Measurements from ENCODE around the gene GLIS1. TPM values are rescaled to one million over a fixed set of nuclear protein-coding genes. Genes with fewer than 3 reads are reported as not detected.

The GLIS1 gene
- total RNA-seq, 1 donor from 2014 or later, result 0.07 TPM

- Mint-ChIP-seq H3K4me3 (ENCODE audit: unreplicated experiment) (no peak overlapping the region), H3K27ac (ENCODE audit: unreplicated experiment) (no peak overlapping the region), H3K27me3 (ENCODE audit: low read depth, unreplicated experiment) (peaks cover 35% of the 10 kb centered on the region), H3K4me1 (ENCODE audit: low read depth, unreplicated experiment) (no peaks in the 10 kb centered on the region), H3K36me3 (ENCODE audit: low read depth, unreplicated experiment) (no peaks in the 10 kb centered on the region), H3K9me3 (ENCODE audit: unreplicated experiment) (peaks cover 2% of the 10 kb centered on the region)
- H3K79me2 ChIP-seq (ENCODE audit: insufficient read depth, low read length), result peaks cover 83% of the 10 kb centered on the region
- H3K4me1 ChIP-seq (ENCODE audit: insufficient read depth, low read length), result peaks cover 11% of the 10 kb centered on the region
- no peak overlapping the region for H3K4me2 ChIP-seq (ENCODE audit: low read length)
- no peak overlapping the region for H3K4me3 ChIP-seq (ENCODE audit: insufficient read depth, low read depth, low read length)
- TF ChIP-seq CTCF (IDR thresholded peaks at IDR 0.05; ENCODE audit: insufficient read depth, low read depth, low read length) (no peak), EZH2 (IDR thresholded peaks at IDR 0.05; ENCODE audit: insufficient read depth, low read length) (no peak)
- H3K27ac ChIP-seq (ENCODE audit: low read depth, low read length), result no peak overlapping the region
- DNase-seq (ENCODE audit: low read depth) (no peak), FAIRE-seq (no peak)
- no peak overlapping the region for H3K9ac ChIP-seq (ENCODE audit: low read length)
- H3K27me3 ChIP-seq (ENCODE audit: insufficient read depth, low read length), result no peaks in the 10 kb centered on the region
- H4K20me1 ChIP-seq (ENCODE audit: insufficient read depth, low read length), result peaks cover 100% of the 10 kb centered on the region
- H2AFZ ChIP-seq (ENCODE audit: low read depth, low read length), result no peak overlapping the region
- H3K36me3 ChIP-seq (ENCODE audit: insufficient read depth, low read length), result no peaks in the 10 kb centered on the region
- H3K9me3 ChIP-seq (ENCODE audit: insufficient read depth, low read depth, low read length), result no peaks in the 10 kb centered on the region
These were observed 98.3 kb downstream of the GLIS1 start for GRCh38 chr1:53640701-53641075.

- FAIRE-seq (no peak), DNase-seq (ENCODE audit: low read depth) (no peak)
- Mint-ChIP-seq H3K9me3 (ENCODE audit: unreplicated experiment) (peaks cover 2% of the 10 kb centered on the region), H3K27ac (ENCODE audit: unreplicated experiment) (no peak overlapping the region), H3K4me1 (ENCODE audit: low read depth, unreplicated experiment) (no peaks in the 10 kb centered on the region), H3K36me3 (ENCODE audit: low read depth, unreplicated experiment) (no peaks in the 10 kb centered on the region), H3K4me3 (ENCODE audit: unreplicated experiment) (no peak overlapping the region), H3K27me3 (ENCODE audit: low read depth, unreplicated experiment) (peaks cover 35% of the 10 kb centered on the region)
- Histone ChIP-seq H3K79me2 (ENCODE audit: insufficient read depth, low read length) (peaks cover 81% of the 10 kb centered on the region), H3K4me3 (ENCODE audit: insufficient read depth, low read depth, low read length) (no peak overlapping the region), H3K4me2 (ENCODE audit: low read length) (peak overlapping the region; percentile 48), H2AFZ (ENCODE audit: low read depth, low read length) (no peak overlapping the region), H3K36me3 (ENCODE audit: insufficient read depth, low read length) (no peaks in the 10 kb centered on the region), H3K9me3 (ENCODE audit: insufficient read depth, low read depth, low read length) (no peaks in the 10 kb centered on the region), H3K4me1 (ENCODE audit: insufficient read depth, low read length) (peaks cover 11% of the 10 kb centered on the region), H3K9ac (ENCODE audit: low read length) (peak overlapping the region; percentile 39), H3K27me3 (ENCODE audit: insufficient read depth, low read length) (no peaks in the 10 kb centered on the region), H4K20me1 (ENCODE audit: insufficient read depth, low read length) (peaks cover 99% of the 10 kb centered on the region), H3K27ac (ENCODE audit: low read depth, low read length) (no peak overlapping the region)
- TF ChIP-seq EZH2 (IDR thresholded peaks at IDR 0.05; ENCODE audit: insufficient read depth, low read length) (no peak), CTCF (IDR thresholded peaks at IDR 0.05; ENCODE audit: insufficient read depth, low read depth, low read length) (no peak)
These were observed 98.8 kb downstream of the GLIS1 start for GRCh38 chr1:53639996-53640700.

- Histone ChIP-seq H3K4me3 (ENCODE audit: insufficient read depth, low read depth, low read length) (no peak overlapping the region), H3K79me2 (ENCODE audit: insufficient read depth, low read length) (peaks cover 76% of the 10 kb centered on the region), H3K27ac (ENCODE audit: low read depth, low read length) (no peak overlapping the region), H2AFZ (ENCODE audit: low read depth, low read length) (no peak overlapping the region), H3K4me2 (ENCODE audit: low read length) (peak overlapping the region; percentile 48), H3K36me3 (ENCODE audit: insufficient read depth, low read length) (no peaks in the 10 kb centered on the region), H3K9ac (ENCODE audit: low read length) (peak overlapping the region; percentile 39), H3K4me1 (ENCODE audit: insufficient read depth, low read length) (peaks cover 11% of the 10 kb centered on the region), H3K9me3 (ENCODE audit: insufficient read depth, low read depth, low read length) (no peaks in the 10 kb centered on the region), H4K20me1 (ENCODE audit: insufficient read depth, low read length) (peaks cover 99% of the 10 kb centered on the region), H3K27me3 (ENCODE audit: insufficient read depth, low read length) (no peaks in the 10 kb centered on the region)
- H3K27me3 Mint-ChIP-seq (ENCODE audit: low read depth, unreplicated experiment), result peaks cover 35% of the 10 kb centered on the region
- no peak for FAIRE-seq
- H3K4me3 Mint-ChIP-seq (ENCODE audit: unreplicated experiment), result no peak overlapping the region
- H3K9me3 Mint-ChIP-seq (ENCODE audit: unreplicated experiment), result peaks cover 2% of the 10 kb centered on the region
- H3K36me3 Mint-ChIP-seq (ENCODE audit: low read depth, unreplicated experiment), result no peaks in the 10 kb centered on the region
- H3K4me1 Mint-ChIP-seq (ENCODE audit: low read depth, unreplicated experiment), result no peaks in the 10 kb centered on the region
- no peak overlapping the region for H3K27ac Mint-ChIP-seq (ENCODE audit: unreplicated experiment)
- TF ChIP-seq CTCF (IDR thresholded peaks at IDR 0.05; ENCODE audit: insufficient read depth, low read depth, low read length) (no peak), EZH2 (IDR thresholded peaks at IDR 0.05; ENCODE audit: insufficient read depth, low read length) (no peak)
- peak; percentile 79 for DNase-seq (ENCODE audit: low read depth)
These were observed 99.7 kb downstream of the GLIS1 start for GRCh38 chr1:53639251-53639763.
